ENCODE data around the gene PEX1. TPM values are rescaled to one million over a fixed set of nuclear protein-coding genes. Genes with fewer than 3 reads are reported as not detected.

PEX1 gene
- total and polyA plus RNA-seq, 2 experiments from 2014 or later, result 22.5 to 25.4 TPM

GRCh38 chr7:92456236-92456635, 72.1 kb downstream of the PEX1 start:
- DNase-seq (ENCODE audit: low spot score), result no peak
- Histone ChIP-seq H3K4me1 (ENCODE audit: insufficient read depth) (no peaks in the 10 kb centered on the region), H3K9me2 (ENCODE audit: insufficient read depth) (no peaks in the 10 kb centered on the region), H3K4me3 (no peak overlapping the region), H4K20me1 (replicated peaks; ENCODE audit: insufficient read depth) (peaks cover 5% of the 10 kb centered on the region), H3K27ac (ENCODE audit: low read depth) (no peak overlapping the region), H3K4me2 (no peak overlapping the region), H3K27me3 (ENCODE audit: insufficient read depth) (no peaks in the 10 kb centered on the region), H3F3A (replicated peaks; ENCODE audit: low read depth) (peaks cover 6% of the 10 kb centered on the region; the same call in 1 of the 2 replicates), H3K79me2 (replicated peaks; ENCODE audit: insufficient read depth) (no peaks in the 10 kb centered on the region), H3K36me3 (ENCODE audit: insufficient read depth) (peaks cover 43% of the 10 kb centered on the region), H2AFZ (no peak overlapping the region)
- Mint-ChIP-seq H3K4me3 (no peak overlapping the region), H3K27ac (no peak overlapping the region), H3K36me3 (ENCODE audit: low read depth) (peaks cover 56% of the 10 kb centered on the region), H3K9me3 (no peaks in the 10 kb centered on the region), H3K27me3 (ENCODE audit: insufficient read depth, low read depth, poor library complexity) (no peaks in the 10 kb centered on the region), H3K4me1 (no peaks in the 10 kb centered on the region; the same call in 2 of the 3 replicates)
- ATAC-seq, result no peak
- TF ChIP-seq STAT1 (IDR thresholded peaks at IDR 0.05; ENCODE audit: unreplicated experiment), result no peak
- no peak for TF ChIP-seq JUNB (IDR thresholded peaks at IDR 0.05; ENCODE audit: unreplicated experiment)
- TF ChIP-seq ZNF462 (CRISPR knock-in tag; IDR thresholded peaks at IDR 0.05), result no peak
- no peak for TF ChIP-seq ETS1 (IDR thresholded peaks at IDR 0.05)
- no peak for TF ChIP-seq NANOG (IDR thresholded peaks at IDR 0.05; ENCODE audit: borderline replicate concordance)
- no peak for TF ChIP-seq CREB1 (CRISPR knock-in tag; IDR thresholded peaks at IDR 0.05; ENCODE audit: low read depth)
- TF ChIP-seq ZNF114 (CRISPR knock-in tag; IDR thresholded peaks at IDR 0.05), result no peak
- TF ChIP-seq EZH2 (IDR thresholded peaks at IDR 0.05; ENCODE audit: low read depth, unreplicated experiment), result no peak
- no peak for TF ChIP-seq ZNF331 (CRISPR knock-in tag; IDR thresholded peaks at IDR 0.05; ENCODE audit: low read depth)
- no peak for TF ChIP-seq REST (IDR thresholded peaks at IDR 0.05; ENCODE audit: unreplicated experiment)

All from GM23338 (cell line).